GM08714 (cell line): ENCODE data around the gene KCNQ1OT1.

ENCODE experiments used
- H3K4me3 ChIP-seq: fragments of 200-500 bp; sonication (Bioruptor generic); 2 replicates; pipeline ENCODE4 v1.5.1; 2014; ENCODE audit warnings: mild to moderate bottlenecking, low read length, inconsistent platforms
- ZNF274 ChIP-seq: IDR thresholded peaks from 2 replicates; pipeline ENCODE4 v1.6.1; 2012; ENCODE audit warnings: mild to moderate bottlenecking, low read depth, low read length

KCNQ1OT1 gene

GRCh38 chr11:2657697-2658284 is 42.0 kb downstream of the KCNQ1OT1 start:
- TF ChIP-seq ZNF274: no peak
- no peak overlapping the region for H3K4me3 ChIP-seq

DNA sequence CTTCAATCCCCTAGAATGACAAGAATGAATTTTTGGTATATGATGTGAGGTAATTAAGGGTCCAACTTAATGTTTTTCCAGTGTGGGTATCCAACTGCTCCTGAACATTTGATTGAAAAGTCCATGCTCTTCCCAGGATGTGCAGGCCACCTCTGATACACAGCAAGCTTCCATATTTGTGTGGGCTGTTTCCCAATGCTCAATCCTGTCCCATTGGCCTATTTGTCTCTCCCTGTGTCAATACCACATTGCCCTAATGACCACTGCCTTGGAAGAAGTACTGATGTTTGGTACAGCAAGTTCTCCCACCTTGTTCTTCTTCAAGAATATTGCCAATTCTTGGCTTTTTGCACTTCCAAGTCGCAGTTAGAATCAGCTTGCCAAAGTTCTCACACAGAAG is 42.9 kb downstream of the KCNQ1OT1 start:
- H3K4me3 ChIP-seq: no peak overlapping the region
- no peak for TF ChIP-seq ZNF274

- no peak for TF ChIP-seq ZNF274
- H3K4me3 ChIP-seq: no peak overlapping the region
Observed at GRCh38 chr11:2655834-2656622, 43.8 kb downstream of the KCNQ1OT1 start.

DNA sequence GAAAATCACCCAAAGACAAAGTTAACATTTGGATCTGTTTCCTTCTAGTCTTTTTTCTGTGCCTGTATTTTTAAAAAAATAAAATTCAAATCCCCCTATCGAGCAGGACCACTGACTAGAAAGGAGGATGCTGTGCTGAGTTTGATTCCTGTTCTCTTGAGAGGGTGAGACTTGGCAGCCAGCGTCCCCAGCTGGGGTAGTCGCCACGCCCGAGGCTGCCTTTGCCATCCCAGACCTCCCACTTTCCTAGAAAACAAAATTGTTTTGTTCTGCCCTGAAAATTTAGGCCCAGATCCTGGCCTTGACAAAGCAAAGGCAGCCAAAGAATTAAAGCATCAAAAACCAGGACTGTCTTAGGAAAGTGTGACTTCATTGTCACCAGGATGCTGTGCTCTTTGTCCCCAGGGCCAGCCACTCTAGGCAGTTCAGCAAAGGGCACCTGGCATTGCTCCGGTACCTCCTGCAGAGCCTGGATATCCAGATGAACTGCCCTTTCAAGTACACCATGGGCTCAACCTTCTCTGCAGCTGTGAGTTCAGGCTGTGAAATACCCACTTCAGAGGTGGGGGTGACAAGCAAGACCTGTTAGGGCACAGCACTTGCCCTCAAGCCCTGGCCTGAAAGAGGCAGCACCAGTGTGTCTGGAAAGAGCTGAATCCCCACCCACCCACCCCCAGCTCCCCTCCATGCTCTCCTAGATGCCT is 44.6 kb downstream of the KCNQ1OT1 start:
- H3K4me3 ChIP-seq: no peak overlapping the region
- no peak for TF ChIP-seq ZNF274

GRCh38 chr11:2653930-2654739 is 45.7 kb downstream of the KCNQ1OT1 start:
- H3K4me3 ChIP-seq: no peak overlapping the region
- TF ChIP-seq ZNF274: no peak

GRCh38 chr11:2653198-2653551 is 46.6 kb downstream of the KCNQ1OT1 start:
- no peak overlapping the region for H3K4me3 ChIP-seq
- no peak for TF ChIP-seq ZNF274

GRCh38 chr11:2652333-2653197 is 47.2 kb downstream of the KCNQ1OT1 start:
- no peak for TF ChIP-seq ZNF274
- H3K4me3 ChIP-seq: no peak overlapping the region

- no peak for TF ChIP-seq ZNF274
- no peak overlapping the region for H3K4me3 ChIP-seq
Observed at GRCh38 chr11:2651826-2652271, 47.9 kb downstream of the KCNQ1OT1 start.

GRCh38 chr11:2651054-2651617 is 48.7 kb downstream of the KCNQ1OT1 start:
- no peak overlapping the region for H3K4me3 ChIP-seq
- no peak for TF ChIP-seq ZNF274

GRCh38 chr11:2650343-2650867 is 49.4 kb downstream of the KCNQ1OT1 start:
- no peak for TF ChIP-seq ZNF274
- H3K4me3 ChIP-seq: no peak overlapping the region

DNA sequence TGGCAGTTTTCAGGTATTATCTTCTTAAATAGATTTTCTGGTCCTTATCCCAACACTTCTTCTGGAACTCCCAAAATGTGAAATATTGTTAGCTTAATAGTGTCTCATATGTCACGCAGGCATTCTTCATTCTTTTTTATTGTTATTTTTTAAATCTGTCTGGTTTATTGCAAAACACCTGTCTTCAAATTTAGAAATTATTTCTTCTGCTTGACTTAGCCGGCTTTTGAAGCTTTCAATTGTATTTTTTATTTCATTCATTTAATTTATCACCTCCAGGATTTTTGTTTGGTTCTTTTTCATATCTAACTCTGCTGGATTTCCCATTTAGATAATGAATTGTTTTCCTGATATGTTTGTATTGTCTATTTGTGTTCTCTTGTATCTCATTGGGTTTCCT is 49.9 kb downstream of the KCNQ1OT1 start:
- no peak overlapping the region for H3K4me3 ChIP-seq
- TF ChIP-seq ZNF274: no peak

DNA sequence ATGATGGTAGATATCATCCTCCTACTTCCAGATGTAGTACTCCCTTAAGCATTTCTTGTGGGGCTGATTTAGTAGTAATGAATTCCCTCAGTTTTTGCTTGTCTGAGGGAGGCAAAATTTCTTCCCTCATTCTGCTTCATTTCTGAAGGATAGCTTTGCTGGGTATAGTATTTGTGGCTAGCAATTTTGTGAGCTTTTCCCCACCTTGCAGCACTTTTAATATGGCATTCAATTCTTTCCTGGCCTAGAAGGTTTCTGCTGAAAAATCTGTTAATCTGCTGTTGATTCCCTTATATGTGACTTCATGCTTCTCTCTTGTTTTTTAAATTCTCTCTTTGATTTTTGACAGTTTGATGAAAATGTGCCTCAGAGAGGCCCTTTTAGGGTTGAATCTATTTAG is 50.4 kb downstream of the KCNQ1OT1 start:
- H3K4me3 ChIP-seq: no peak overlapping the region
- TF ChIP-seq ZNF274: no peak

DNA sequence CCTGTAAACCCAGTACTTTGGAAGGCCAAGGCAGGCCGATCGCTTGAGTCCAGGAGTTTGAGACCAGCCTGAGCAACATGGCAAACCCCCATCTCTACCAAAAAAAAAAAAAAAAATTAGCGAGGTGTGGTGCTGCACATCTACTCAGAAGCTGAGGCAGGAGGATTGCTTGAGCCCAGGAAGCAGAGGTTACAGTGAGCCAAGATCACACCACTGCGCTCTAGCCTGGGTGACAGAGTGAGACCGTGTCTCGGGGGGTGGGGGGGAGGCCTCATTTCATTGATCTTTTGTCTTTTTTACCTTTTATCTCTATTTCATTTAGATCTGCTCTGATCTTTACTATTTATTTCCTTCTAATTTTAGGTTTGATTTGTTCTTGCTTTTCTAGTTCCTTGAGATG is 51.8 kb downstream of the KCNQ1OT1 start:
- H3K4me3 ChIP-seq: no peak overlapping the region
- TF ChIP-seq ZNF274: no peak
